GM21786 (cell line): Measurements from ENCODE around the gene DAP.

Source experiments
- ATAC-seq: cut with Tn5 transposase; IDR thresholded peaks from one replicate; pipeline ENCODE4 v1.9.1; 2021; ENCODE audit not compliant: unreplicated experiment

The DAP gene

GRCh38 chr5:10761933-10762775 is 1.1 kb upstream of the DAP start:
- no peak for ATAC-seq

- ATAC-seq: no peak
These were observed 181 bp downstream of the DAP start for GRCh38 chr5:10760921-10761184.

- ATAC-seq: peak; percentile 16
These were observed 726 bp downstream of the DAP start for GRCh38 chr5:10760096-10760920.

GRCh38 chr5:10759111-10759510 is 1.9 kb downstream of the DAP start:
- ATAC-seq: no peak

- ATAC-seq: no peak
These were observed 3.0 kb downstream of the DAP start for GRCh38 chr5:10757922-10758555.

- ATAC-seq: no peak
These were observed 4.0 kb downstream of the DAP start for GRCh38 chr5:10757043-10757442.

GRCh38 chr5:10756549-10756948 is 4.5 kb downstream of the DAP start:
- ATAC-seq: peak; percentile 32

- ATAC-seq: no peak
These were observed 7.9 kb downstream of the DAP start for GRCh38 chr5:10753178-10753577.

GRCh38 chr5:10752451-10752850 is 8.6 kb downstream of the DAP start:
- no peak for ATAC-seq

- ATAC-seq: no peak
These were observed 10.1 kb downstream of the DAP start for GRCh38 chr5:10750909-10751308.

- no peak for ATAC-seq
These were observed 13.1 kb downstream of the DAP start for GRCh38 chr5:10747678-10748622.

GRCh38 chr5:10746711-10747110 is 14.3 kb downstream of the DAP start:
- ATAC-seq: no peak

- ATAC-seq: no peak
These were observed 15.9 kb downstream of the DAP start for GRCh38 chr5:10745133-10745532.

- no peak for ATAC-seq
These were observed 16.4 kb downstream of the DAP start for GRCh38 chr5:10744681-10745080.

GRCh38 chr5:10743951-10744350 is 17.1 kb downstream of the DAP start:
- ATAC-seq: no peak

GRCh38 chr5:10743526-10743925 is 17.5 kb downstream of the DAP start:
- no peak for ATAC-seq

GRCh38 chr5:10741661-10742060 is 19.4 kb downstream of the DAP start:
- no peak for ATAC-seq

GRCh38 chr5:10740384-10740783 is 20.6 kb downstream of the DAP start:
- no peak for ATAC-seq

GRCh38 chr5:10737880-10738279 is 23.2 kb downstream of the DAP start:
- ATAC-seq: no peak

GRCh38 chr5:10736808-10737207 is 24.2 kb downstream of the DAP start:
- ATAC-seq: no peak

- ATAC-seq: no peak
These were observed 24.7 kb downstream of the DAP start for GRCh38 chr5:10736354-10736753.
